Non-pigmented ciliary epithelial cell (primary cell): ENCODE data around the gene VEPH1.
"Not testable (repeated sequence)": the region's sequence is repeated elsewhere in the genome, so short reads cannot be mapped to it uniquely, and the experiment has no call there.

Experiments
- DNase-seq: peaks from one replicate; pipeline ENCODE4 v3.0.0-alpha.2; 2010; ENCODE audit warnings: low read depth

The VEPH1 gene

GRCh38 chr3:157387708-157388435 lies 115.3 kb downstream of the VEPH1 start:
- no peak for DNase-seq

- no peak for DNase-seq
Measured at GRCh38 chr3:157384491-157384890, 118.7 kb downstream of the VEPH1 start.

GRCh38 chr3:157384031-157384430 lies 119.2 kb downstream of the VEPH1 start:
- no peak for DNase-seq

GRCh38 chr3:157381606-157382005 lies 121.6 kb downstream of the VEPH1 start:
- DNase-seq: no peak

- no peak for DNase-seq
Measured at GRCh38 chr3:157379525-157380140, 123.6 kb downstream of the VEPH1 start.

GRCh38 chr3:157376603-157377300 lies 126.5 kb downstream of the VEPH1 start:
- DNase-seq: no peak

GRCh38 chr3:157375342-157375986 lies 127.8 kb downstream of the VEPH1 start:
- no peak for DNase-seq

GRCh38 chr3:157374933-157375332 lies 128.3 kb downstream of the VEPH1 start:
- DNase-seq: no peak

GRCh38 chr3:157373783-157374182 lies 129.4 kb downstream of the VEPH1 start:
- no peak for DNase-seq

- DNase-seq: no peak
Measured at GRCh38 chr3:157370867-157371266, 132.3 kb downstream of the VEPH1 start.

- DNase-seq: no peak
Measured at GRCh38 chr3:157369727-157370421, 133.3 kb downstream of the VEPH1 start.

GRCh38 chr3:157368171-157368570 lies 135.0 kb downstream of the VEPH1 start:
- DNase-seq: no peak

- no peak for DNase-seq
Measured at GRCh38 chr3:157363393-157363792, 139.8 kb downstream of the VEPH1 start.

- DNase-seq: no peak
Measured at GRCh38 chr3:157362348-157362747, 140.9 kb downstream of the VEPH1 start.

GRCh38 chr3:157360044-157360443 lies 143.2 kb downstream of the VEPH1 start:
- peak; percentile 79 for DNase-seq

- no peak for DNase-seq
Measured at GRCh38 chr3:157356541-157356940, 146.7 kb downstream of the VEPH1 start.

- no peak for DNase-seq
Measured at GRCh38 chr3:157355276-157355675, 147.9 kb downstream of the VEPH1 start.

GRCh38 chr3:157354722-157355121 lies 148.5 kb downstream of the VEPH1 start:
- DNase-seq: no peak

GRCh38 chr3:157354254-157354653 lies 149.0 kb downstream of the VEPH1 start:
- no peak for DNase-seq

GRCh38 chr3:157353652-157354051 lies 149.6 kb downstream of the VEPH1 start:
- DNase-seq: no peak

- DNase-seq: no peak
Measured at GRCh38 chr3:157351981-157352380, 151.2 kb downstream of the VEPH1 start.

- not testable (repeated sequence) for DNase-seq
Measured at GRCh38 chr3:157350651-157351050, 152.6 kb downstream of the VEPH1 start.
